ENCODE data around the gene DLX1. TPM values are rescaled to one million over a fixed set of nuclear protein-coding genes. Genes with fewer than 3 reads are reported as not detected.

The DLX1 gene
- polyA plus RNA-seq, 3 donors, result 0.05 TPM; not detected in 2

DNA sequence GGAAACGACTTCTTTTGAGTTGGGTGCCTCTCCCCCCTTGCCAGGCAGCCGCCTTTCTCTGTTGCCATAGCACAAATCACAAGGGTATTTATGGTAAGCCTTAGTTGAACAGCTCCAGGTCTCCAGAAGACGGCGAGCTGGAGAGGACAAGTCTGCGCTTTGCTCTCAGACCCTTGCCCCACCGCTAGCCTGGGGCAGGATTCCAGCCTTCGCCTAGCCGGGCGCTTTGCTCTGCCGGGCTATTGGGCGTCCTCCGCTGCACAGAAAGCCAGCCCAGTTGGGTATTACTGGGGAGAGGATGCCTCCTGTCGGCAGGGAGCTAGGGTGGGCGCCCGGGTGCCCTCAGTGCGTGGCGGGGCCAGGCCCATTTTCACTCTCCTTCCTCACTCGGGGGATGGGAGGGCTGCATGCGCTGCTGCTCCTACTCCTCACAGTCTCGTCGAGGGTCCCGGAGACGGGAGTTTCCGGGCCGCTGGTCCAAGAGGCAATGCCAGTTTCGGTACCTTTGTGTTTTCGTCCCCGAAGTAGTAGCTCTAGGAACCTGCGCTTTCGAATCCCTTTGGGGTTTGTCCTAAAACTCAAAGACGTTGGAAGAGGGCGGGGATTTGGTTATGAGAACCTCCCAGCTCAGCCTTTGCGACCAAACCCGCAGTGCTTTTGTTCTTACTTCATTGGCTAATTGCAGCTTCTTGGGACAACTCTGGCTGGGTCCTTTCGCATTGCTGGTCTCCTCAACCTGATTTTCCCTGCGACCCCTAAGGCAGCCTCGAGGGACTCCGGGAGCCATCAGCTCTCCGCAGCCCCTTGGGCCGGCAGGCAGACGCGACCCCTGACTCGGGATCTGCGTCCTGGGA, 21.0 kb downstream of the DLX1 start:
- H3K27me3 Mint-ChIP-seq (ENCODE audit: low read depth in 3 of 3), result peaks cover 85 to 94% (median 86%) of the 10 kb centered on the region in 3 donors
- peak overlapping the region; percentile 41 for H3K9ac ChIP-seq (ENCODE audit: insufficient read depth, low read length, poor library complexity, severe bottlenecking)
- no peaks in the 10 kb centered on the region for H4K20me1 ChIP-seq (ENCODE audit: insufficient read depth, low read length)
- peaks cover 71% of the 10 kb centered on the region for H3K4me1 Mint-ChIP-seq
- peak in 1 of 3 donors; percentile 46 for DNase-seq
- no peaks in the 10 kb centered on the region for H3K36me3 ChIP-seq (replicated peaks in 1 of 2; ENCODE audit: control insufficient read depth in 1 of 2, insufficient read depth in 2 of 2, low read length in 2 of 2)
- peak overlapping the region; percentile 77 to 95 for H3K4me3 Mint-ChIP-seq
- H3K9me3 Mint-ChIP-seq, result peaks cover 0 to 40% (median 28%) of the 10 kb centered on the region in 7 donors
- no peaks in the 10 kb centered on the region for H3K79me2 ChIP-seq (ENCODE audit: insufficient read depth, low read length)
- TF ChIP-seq, protein P1, sequence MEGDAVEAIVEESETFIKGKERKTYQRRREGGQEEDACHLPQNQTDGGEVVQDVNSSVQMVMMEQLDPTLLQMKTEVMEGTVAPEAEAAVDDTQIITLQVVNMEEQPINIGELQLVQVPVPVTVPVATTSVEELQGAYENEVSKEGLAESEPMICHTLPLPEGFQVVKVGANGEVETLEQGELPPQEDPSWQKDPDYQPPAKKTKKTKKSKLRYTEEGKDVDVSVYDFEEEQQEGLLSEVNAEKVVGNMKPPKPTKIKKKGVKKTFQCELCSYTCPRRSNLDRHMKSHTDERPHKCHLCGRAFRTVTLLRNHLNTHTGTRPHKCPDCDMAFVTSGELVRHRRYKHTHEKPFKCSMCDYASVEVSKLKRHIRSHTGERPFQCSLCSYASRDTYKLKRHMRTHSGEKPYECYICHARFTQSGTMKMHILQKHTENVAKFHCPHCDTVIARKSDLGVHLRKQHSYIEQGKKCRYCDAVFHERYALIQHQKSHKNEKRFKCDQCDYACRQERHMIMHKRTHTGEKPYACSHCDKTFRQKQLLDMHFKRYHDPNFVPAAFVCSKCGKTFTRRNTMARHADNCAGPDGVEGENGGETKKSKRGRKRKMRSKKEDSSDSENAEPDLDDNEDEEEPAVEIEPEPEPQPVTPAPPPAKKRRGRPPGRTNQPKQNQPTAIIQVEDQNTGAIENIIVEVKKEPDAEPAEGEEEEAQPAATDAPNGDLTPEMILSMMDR (IDR thresholded peaks at IDR 0.05), result peak; percentile 50
- H3K4me1 ChIP-seq (ENCODE audit: control insufficient read depth in 1 of 2, insufficient read depth in 2 of 2, low read length in 2 of 2), result peaks cover 62 to 63% of the 10 kb centered on the region in 2 donors
- no peak overlapping the region for H3K27ac ChIP-seq (ENCODE audit: low read depth in 1 of 2, low read length in 2 of 2)
- 5% methylated on average over 37 of the region's 44 CpGs for WGBS (ENCODE audit: insufficient coverage)
- intact Hi-C loops (cut with micrococcal nuclease), result loop anchor here (5.0 to 10.0 kb wide), 2 partner anchors 404 to 532 kb away; no protein-coding TSS in a partner anchor
- H3K9me3 ChIP-seq (replicated peaks in 1 of 2; ENCODE audit: control insufficient read depth in 1 of 2, insufficient read depth in 1 of 2, low read length in 2 of 2), result peaks cover 10 to 35% of the 10 kb centered on the region in 2 donors
- H3K27ac Mint-ChIP-seq, result no peak overlapping the region
- H3K4me2 ChIP-seq (replicated peaks; ENCODE audit: extremely low read depth, low read length, poor library complexity, severe bottlenecking), result peak overlapping the region; percentile 83
- peak overlapping the region; percentile 77 for H2AFZ ChIP-seq (ENCODE audit: insufficient read depth, low read depth, low read length, poor library complexity, severe bottlenecking)
- H3K27me3 ChIP-seq (ENCODE audit: control insufficient read depth in 2 of 2, insufficient read depth in 2 of 2, low read length in 2 of 2), result peaks cover 67 to 91% of the 10 kb centered on the region in 2 donors
- peaks cover 17 to 18% of the 10 kb centered on the region in 2 donors for H3K36me3 Mint-ChIP-seq
- H3K4me3 ChIP-seq (replicated peaks in 1 of 3; ENCODE audit: low read depth in 2 of 3, low read length in 3 of 3), result peak overlapping the region in 2 of 3 experiments; percentile 21 to 75

DNA sequence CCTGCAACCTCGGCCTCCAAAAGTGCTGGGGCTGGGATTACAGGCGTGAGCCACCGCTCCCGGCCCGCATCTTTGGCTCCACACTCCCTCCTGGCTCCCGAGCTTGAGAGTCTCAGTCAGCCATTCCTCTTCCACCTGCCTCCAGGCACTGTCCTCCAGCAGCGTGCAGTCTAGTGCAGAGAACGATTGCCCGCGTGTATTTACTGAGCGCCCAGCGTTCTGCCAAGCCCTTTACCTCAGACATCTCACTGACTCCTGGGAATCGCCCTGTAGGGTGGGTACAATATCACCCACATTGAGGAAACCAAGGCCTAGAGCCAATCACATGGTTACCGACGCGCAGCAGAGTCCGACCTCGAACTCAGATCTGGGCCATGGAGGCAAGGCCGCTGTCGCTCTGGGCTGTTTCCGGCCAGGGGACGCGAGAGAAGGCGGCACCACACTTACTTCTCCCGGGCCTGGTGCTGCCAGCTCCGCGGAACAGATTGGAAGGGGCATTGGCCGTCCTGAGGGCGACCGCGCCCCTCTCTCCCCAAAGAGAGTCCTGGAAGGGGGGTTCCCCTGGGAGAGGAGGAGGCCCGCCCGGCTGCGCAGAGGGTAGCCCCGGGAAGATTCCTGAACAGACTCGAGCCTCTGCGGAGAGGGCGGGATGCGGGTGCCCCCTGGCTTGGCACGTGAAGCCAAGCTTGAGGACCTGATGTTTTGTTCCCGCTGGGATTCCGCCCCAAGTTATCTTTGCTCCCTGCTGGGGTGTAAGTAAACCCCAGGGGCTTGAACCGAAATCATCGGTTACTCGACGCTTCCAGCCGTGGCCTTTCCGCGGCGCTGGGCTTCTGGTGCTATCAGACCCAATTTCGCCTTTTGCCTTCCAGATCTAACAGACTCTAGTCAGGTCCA, 22.6 kb downstream of the DLX1 start:
- peaks cover 71 to 87% (median 78%) of the 10 kb centered on the region in 3 donors for H3K27me3 Mint-ChIP-seq (ENCODE audit: low read depth in 3 of 3)
- DNase-seq, result no peak
- Histone ChIP-seq H3K79me2 (ENCODE audit: insufficient read depth, low read length) (no peaks in the 10 kb centered on the region), H3K4me1 (ENCODE audit: control insufficient read depth in 1 of 2, insufficient read depth in 2 of 2, low read length in 2 of 2) (peaks cover 47 to 48% of the 10 kb centered on the region in 2 donors), H4K20me1 (ENCODE audit: insufficient read depth, low read length) (no peaks in the 10 kb centered on the region), H3K27me3 (ENCODE audit: control insufficient read depth in 2 of 2, insufficient read depth in 2 of 2, low read length in 2 of 2) (peaks cover 58 to 87% of the 10 kb centered on the region in 2 donors), H3K36me3 (replicated peaks in 1 of 2; ENCODE audit: control insufficient read depth in 1 of 2, insufficient read depth in 2 of 2, low read length in 2 of 2) (no peaks in the 10 kb centered on the region), H3K9me3 (replicated peaks in 1 of 2; ENCODE audit: control insufficient read depth in 1 of 2, insufficient read depth in 1 of 2, low read length in 2 of 2) (peaks cover 7 to 31% of the 10 kb centered on the region in 2 donors), H3K4me3 (replicated peaks in 1 of 3; ENCODE audit: low read depth in 2 of 3, low read length in 3 of 3) (peak overlapping the region in 1 of 3 experiments; percentile 46), H2AFZ (ENCODE audit: insufficient read depth, low read depth, low read length, poor library complexity, severe bottlenecking) (peak overlapping the region; percentile 24), H3K4me2 (replicated peaks; ENCODE audit: extremely low read depth, low read length, poor library complexity, severe bottlenecking) (peak overlapping the region; percentile 58), H3K9ac (ENCODE audit: insufficient read depth, low read length, poor library complexity, severe bottlenecking) (no peak overlapping the region), H3K27ac (ENCODE audit: low read depth in 1 of 2, low read length in 2 of 2) (no peak overlapping the region)
- intact Hi-C loops (cut with micrococcal nuclease), result loop anchor here (5.0 to 10.0 kb wide), 2 partner anchors 406 to 533 kb away; no protein-coding TSS in a partner anchor
- peaks cover 13% of the 10 kb centered on the region in 2 donors for H3K36me3 Mint-ChIP-seq
- peaks cover 0 to 36% (median 28%) of the 10 kb centered on the region in 7 donors for H3K9me3 Mint-ChIP-seq
- H3K4me3 Mint-ChIP-seq, result peak overlapping the region; percentile 50 to 95
- TF ChIP-seq, protein P1 (IDR thresholded peaks at IDR 0.05), result no peak
- 11% methylated on average over 43 of the region's 51 CpGs for WGBS (ENCODE audit: insufficient coverage)
- H3K4me1 Mint-ChIP-seq, result peaks cover 58% of the 10 kb centered on the region
- peak overlapping the region in 1 of 7 donors; percentile 20 for H3K27ac Mint-ChIP-seq
